Middle frontal gyrus (tissue), 1 donor: ENCODE results near the gene AFAP1.
A peak's percentile ranks its signal among the peaks of the same experiment; 100 is the strongest.

Experiments used
- DNase-seq: peaks from one replicate; pipeline ENCODE4 v3.0.0-alpha.2; 2015; ENCODE audit warnings: low spot score; ENCODE audit errors: extremely low spot score

AFAP1 gene, protein sequence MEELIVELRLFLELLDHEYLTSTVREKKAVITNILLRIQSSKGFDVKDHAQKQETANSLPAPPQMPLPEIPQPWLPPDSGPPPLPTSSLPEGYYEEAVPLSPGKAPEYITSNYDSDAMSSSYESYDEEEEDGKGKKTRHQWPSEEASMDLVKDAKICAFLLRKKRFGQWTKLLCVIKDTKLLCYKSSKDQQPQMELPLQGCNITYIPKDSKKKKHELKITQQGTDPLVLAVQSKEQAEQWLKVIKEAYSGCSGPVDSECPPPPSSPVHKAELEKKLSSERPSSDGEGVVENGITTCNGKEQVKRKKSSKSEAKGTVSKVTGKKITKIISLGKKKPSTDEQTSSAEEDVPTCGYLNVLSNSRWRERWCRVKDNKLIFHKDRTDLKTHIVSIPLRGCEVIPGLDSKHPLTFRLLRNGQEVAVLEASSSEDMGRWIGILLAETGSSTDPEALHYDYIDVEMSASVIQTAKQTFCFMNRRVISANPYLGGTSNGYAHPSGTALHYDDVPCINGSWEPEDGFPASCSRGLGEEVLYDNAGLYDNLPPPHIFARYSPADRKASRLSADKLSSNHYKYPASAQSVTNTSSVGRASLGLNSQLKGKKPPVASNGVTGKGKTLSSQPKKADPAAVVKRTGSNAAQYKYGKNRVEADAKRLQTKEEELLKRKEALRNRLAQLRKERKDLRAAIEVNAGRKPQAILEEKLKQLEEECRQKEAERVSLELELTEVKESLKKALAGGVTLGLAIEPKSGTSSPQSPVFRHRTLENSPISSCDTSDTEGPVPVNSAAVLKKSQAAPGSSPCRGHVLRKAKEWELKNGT

DNA sequence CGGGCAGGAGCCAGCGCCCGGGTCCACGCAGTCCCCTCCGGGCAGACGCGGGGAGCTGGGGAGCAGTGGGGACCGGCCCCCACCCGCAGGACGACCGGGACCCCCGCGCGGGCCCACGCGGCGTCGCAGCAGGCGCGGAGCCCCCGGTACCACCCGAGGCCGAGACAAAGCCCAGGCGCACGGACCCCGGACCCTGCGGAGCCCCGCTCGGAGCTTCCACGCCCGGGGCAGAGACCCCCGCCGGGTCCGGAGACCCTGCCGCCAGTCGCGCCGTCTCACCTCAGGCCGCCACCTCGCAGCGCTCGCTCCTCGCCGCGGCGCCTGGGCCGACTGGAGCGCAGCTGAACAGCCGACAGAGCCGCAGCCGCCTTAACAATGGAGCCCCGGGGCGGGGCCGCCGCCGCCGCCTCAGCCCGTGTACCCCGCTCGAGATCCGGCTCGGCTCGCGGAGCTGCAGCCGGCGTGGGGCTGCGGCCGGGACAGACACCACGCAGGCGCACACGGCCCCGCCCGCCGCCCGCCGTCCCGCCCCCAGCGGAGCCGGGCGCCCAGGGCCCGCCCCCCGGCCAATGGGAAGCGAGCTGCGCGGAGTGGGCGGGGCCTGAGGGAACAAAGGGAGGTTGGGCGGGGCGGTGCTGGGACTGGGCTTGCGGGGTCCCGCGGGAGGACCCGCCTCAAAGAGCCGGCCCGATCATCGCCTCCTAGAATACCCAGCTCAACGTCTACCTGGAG lies at the start of gene AFAP1:
TSS of gene AFAP1 (minus strand) at position 485 of the 732 bp plus-strand sequence. CDS start 67,783 bp downstream, outside the sequence.
- DNase-seq, result peak; percentile 85

DNA sequence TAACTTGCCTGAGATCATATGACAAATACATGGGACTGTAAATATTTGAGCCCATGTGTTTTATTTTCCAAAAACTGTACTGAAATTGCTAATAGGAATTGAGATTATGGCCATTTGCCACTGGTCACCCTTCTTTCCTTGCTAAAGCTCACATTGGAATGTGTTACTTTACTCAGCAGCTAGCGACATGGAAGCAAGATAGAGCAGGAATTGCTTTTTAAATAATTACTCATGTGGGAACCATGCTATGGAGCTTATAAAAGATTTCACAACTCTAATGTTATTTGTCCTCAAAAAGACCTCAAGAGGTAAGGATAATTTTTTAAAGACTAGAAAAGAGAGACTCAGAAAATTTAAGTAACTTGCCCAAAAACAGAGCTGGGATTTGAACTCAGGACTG lies 48.8 kb upstream of the AFAP1 start:
- no peak for DNase-seq

DNA sequence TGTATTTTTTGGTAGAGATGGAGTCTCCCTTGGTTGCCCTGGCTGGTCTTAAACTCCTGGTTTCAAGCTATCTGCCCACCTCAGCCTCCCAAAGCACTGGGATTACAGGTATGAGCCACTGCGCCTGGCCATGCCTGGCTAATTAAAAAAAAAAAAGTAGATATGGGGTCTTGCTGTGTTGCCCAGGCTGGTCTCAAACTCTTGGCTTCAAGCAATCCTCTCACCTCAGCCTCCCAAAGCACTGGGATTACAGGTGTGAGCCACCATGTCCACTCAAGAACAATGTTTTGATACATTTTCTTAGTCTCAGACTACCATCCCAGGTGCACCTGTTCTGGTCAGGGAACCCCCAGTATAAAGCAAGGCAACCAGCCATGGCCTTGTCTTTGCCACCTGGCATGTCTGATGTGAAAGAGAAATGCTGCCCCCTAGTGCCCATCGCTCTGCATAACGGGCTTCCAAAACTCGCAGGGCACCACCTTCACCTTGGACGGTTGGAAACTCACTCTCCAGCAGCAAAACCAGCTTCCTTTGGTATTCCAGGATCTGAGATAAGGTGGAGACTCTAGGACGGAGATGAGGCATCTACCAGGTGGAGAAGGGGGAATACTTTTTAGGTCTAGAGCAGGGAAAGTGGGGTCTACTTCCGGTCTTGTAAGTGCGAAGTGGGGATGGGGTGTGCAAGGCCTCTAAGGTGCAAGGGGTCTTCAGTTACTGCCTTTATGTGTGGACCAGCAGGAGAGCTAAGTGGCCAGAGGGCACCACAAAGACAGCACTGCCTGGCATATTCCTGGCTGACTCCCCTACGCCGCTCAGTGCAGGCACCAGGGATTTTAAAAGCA lies 47.7 kb upstream of the AFAP1 start:
- peak; percentile 39 for DNase-seq

DNA sequence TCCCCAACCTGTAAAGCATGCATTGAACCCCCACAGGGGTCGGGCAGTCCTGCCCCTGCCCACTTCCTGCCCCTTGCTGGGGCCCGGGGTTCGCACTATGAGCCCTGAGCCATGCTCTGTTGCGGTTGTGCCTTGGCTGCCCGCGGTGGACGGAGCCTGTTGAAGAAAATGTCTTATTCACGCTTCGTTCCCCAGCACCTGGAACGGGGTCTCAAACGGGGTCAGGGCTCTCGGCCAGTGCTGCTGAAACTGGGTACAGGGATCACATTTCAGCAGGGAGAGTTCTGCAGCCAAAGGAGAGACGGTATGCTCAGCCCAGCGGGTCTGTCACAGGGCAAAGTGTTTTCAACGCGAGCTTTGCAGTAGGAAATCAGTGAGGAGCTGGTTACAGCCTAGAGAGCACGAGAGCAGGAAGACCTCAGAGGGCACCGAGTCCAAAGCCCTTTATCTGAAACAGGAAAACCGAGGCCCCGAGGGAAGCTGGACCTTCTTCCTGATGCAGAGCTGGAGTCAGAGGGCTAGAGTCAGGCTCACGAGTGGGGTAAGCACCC lies 46.3 kb upstream of the AFAP1 start:
- no peak for DNase-seq

DNA sequence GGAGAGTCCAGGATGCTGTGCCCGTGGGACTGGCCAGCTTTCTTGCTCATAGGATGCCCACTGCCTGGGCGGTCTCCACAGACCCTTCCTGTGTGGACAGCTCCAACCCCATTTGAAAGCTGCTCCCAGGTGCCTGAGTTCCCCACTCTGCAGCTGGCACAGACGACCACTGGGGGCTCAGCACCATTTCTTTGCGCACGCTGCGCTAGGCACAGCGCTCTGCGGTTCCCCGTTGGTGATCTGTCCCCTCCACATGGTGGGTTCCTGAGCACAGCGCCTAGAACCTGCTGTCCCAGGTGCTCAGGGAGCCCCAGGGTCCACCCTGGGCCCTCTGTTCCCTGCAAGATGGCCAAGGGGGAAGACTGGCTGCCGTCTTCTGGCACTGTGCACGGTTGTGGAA lies 45.4 kb upstream of the AFAP1 start:
- DNase-seq, result no peak

DNA sequence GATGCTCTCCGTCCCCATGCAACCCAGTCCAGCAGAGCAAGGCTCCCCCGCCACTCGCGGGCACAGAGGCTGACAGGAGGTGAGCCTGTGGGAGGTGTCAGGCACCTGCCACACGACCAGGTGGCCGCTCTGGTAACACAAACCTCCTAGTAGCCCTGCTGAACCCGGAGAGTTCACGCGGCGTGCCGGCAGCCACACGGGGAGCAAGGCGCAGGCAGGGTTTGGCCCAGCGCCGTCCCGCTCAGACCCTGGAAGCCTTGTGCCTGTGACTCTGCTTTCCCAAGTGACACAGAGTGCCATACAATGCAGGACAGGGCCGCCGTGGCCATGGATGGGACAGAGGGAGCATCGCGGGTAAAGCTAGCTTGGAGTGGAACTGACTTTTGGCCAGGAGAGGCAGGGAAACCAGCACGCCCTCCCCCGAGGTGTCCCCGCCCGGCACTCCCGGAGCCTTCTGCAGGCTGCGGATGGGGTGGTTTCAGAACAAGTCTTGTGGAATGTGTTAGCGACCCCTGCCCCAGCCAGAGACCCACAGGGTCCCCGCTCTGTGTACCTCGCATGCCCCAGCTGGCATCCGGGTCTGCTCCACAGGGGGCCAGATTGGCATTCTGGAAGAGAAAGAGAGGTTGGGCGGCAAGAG lies 44.7 kb upstream of the AFAP1 start:
- no peak for DNase-seq

DNA sequence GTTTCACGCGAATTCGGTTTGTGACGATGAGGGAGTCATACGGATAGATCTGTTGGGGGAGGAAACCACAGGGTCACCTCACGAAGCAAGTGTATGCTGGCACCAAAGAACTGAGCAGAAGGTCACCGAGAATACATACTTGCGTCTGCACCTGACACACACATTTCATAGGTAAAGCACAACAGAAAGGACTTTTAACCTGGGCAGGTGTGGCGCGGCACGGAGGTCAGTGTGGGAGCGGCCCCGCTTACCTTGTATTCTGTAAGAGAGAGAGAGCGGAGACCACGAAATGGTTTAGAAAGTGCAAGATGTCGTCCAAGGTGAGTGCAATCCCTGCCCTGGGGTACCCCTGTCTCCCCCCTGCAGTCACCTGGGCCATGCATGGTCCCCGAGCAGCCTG lies 43.6 kb upstream of the AFAP1 start:
- no peak for DNase-seq

DNA sequence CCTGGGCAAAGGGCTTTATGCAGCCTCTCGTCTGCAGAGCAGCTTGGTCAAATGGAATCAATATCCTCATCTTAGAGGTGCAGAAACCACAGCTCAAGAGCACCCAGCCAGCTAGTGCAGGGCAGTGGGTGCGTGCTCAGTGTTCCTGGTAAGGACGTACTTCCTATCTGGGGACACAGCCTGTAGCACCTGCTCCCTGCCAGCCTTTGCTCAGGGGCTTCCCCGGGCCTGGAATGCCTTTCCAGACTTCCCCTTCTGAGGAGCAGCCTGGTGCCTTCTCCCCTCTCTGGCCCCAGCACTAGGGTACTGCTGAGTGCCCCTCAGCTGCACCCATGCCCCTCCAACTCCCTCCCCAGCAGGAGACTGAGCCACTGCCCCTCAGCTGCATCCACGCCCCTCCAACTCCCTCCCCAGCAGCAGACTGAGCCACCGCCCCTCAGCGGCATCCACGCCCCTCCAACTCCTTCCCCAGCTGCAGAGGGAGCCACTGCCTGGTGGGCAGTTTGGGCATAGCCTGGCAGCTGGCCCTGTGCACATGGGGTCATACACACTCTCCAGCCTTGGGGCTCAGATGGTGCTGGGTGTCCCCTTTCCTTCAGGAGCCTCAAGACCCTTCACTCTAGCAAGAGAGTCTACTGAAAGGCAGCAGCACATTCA lies 42.2 kb upstream of the AFAP1 start:
- DNase-seq, result no peak

DNA sequence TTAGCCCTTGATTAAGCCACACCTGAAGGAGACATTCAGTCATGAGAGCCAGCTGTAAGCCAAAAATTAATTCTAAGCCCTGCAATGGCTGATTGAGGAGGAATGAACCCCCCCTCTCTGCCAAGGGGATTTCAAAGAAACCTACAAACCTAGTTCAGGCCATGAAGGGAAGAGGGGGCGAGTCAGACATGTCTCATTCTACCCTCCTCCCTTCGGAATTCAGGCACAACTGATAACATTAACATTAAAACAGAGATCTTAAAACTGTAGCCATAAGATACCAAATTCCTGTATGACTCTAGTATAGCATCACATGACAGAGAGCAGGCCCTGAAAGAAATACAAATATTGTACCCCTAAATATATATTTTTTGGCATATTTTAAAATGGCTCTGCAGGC lies 40.4 kb upstream of the AFAP1 start:
- no peak for DNase-seq

DNA sequence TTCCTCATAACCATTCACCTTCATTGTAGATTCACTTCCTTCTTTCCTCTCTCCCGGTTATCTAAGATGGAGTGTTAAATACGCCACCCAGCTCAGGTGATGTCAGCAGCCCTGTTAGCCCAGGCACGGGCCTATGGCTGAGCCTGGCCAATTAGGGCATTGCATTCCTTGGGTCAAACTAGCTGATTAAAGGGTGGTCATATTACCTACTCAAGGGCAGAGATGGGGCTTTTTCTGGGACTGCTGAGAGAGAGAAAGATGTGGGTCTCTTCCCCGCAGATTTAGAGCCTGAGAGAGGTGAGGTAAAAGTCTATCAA lies 39.9 kb upstream of the AFAP1 start:
- DNase-seq, result no peak

DNA sequence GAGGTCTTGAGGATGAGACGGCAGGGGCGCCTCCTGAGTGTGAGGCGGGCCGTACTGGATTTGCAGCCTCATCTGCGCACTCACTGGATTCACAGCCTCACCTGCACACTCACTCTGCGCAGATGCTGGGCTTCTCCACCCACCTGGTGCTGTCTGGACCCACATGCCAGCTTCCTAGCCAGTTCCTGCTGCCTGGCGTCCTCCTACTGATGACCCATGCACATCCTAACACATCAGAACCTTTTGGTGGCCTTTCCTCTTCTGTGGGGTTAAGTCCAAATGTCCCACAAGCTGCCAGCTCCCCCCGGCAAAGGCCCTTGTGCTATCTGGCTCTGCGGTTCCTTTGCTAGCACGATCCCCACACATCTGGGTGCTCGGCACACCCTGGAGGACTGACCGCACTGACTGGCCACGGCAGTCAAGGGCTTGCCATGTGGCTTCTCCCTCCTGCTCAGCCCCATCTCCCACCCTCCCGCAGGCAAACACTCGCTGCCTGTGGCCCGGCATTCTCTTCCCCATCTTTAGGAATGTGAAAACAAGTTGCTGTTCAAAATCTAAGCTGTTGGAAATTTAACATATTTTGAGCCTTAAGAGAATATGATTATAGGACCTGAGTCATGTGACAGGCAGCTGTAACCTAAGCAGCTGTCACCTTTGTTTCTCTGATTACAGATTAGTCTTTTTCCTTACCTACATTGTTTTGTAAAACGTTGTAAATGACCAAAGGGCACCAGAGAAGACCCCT lies 39.4 kb upstream of the AFAP1 start:
- no peak for DNase-seq

DNA sequence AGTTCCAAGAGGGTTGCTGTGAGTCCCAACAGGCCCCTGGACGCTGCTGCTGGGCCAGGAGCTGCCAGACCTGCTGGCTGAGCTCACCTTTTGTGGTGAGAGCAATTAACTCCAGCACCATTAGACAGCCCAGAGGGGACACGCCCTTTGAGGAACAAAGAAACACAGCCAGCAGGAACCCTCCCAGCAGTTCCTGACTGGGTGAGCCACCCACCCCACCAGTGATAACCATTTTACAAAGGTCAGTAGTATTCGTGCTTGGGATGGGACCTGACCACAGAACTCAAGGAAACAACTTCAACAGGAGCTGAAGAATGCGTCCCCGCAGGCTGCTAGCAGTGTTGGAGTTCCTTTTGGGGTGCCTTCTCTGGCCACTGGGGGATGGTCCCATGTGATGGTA lies 38.8 kb upstream of the AFAP1 start:
- DNase-seq, result no peak

DNA sequence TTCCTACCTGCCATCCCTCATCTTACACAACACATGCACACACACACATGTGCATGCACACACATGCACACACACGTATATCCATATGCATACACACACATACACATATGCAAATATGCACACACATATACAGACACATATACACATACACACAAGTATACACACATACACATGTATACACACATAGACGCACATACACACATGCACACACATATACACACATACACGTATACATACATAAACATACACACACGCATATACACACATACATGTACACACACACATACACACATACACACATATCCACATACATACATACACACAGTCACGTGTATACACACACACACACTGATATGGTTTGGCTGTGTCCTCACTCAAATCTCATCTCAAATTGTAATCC lies 37.0 kb upstream of the AFAP1 start:
- no peak for DNase-seq

DNA sequence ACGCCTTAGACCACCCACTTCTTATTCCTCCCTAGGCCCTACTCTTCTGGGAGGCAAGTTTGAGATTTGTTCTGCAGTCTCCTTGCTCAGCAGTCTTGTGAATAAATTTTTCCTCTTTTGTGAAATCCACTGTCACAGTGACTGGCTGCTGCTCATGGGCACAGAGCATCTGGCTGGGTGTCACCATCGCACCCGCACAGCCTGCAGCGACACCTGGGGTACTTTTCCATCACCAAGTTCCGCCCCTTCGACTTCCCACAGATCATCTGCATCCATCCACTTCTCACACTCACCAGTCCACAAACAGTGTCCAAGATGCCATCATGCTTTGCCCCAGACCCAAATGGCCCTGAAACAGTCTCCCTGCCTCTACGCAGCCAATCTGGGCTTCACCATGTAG lies 36.4 kb upstream of the AFAP1 start:
- no peak for DNase-seq

DNA sequence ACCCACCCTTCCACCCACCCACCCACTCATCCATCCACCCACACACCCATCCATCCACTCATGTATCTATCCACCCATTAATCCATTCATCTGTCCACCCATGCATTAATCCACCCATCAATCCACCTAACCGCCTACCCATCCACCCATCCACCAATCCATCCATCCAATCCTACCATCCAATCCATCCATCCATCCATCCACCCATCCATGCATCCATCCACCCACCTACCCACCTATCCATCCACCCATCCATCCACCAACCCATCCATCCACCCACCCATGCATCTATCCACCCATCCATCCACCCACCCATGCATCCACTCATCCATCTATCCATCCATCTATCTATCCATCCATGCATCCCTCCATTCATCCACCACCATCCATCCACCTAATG lies 34.8 kb upstream of the AFAP1 start:
- DNase-seq, result no peak

DNA sequence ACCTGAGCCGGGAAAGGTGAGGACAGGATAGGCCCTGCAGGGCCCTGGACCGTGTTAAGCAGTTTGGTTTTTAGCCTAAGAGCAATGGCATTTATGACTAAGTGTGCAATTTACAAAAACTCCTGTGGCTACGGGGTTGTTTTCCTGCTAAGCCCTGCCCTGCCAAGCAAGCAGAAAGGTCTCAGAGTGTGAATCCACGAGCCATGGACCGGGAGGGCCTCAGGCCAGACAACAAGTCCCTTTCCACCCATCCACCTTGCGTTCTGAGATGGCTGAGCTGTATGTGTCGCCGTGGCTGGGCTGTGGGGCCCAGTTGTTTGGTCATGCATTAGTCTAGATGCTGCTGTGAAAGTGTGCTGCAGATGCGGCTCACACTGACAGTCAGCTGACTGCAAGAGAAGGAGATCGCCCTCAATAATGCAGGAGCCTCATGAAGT lies 33.9 kb upstream of the AFAP1 start:
- no peak for DNase-seq

DNA sequence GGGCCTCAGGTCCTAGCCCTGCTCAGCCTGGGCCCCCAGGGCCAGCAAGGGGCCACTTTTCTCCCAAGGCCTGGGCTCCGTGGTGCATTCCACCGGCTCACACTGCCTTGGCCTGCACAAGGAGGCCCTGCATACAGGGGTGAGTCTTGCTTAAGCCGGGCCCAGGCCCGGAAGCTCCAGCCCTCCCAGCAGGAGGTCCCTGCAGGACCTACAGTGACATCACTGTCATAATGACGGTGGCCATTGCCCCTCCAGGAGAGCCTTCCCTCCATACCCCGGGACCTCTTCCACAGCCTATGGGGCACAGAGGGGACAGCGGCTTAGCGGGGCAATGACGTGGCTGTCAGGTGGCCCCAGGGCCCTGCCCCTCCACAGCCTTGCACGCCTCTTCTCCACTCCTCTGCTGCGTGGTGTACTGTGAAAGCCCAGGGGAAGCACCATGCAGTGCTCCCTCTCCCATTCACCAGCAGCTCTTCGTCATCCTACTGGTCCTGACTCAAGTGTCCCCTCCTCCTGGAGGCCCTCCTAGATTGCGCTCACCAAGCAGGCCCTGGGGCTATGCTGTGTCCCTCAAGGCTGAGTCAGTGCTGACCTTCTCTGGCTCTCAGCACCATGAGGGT lies 32.3 kb upstream of the AFAP1 start:
- DNase-seq, result no peak

DNA sequence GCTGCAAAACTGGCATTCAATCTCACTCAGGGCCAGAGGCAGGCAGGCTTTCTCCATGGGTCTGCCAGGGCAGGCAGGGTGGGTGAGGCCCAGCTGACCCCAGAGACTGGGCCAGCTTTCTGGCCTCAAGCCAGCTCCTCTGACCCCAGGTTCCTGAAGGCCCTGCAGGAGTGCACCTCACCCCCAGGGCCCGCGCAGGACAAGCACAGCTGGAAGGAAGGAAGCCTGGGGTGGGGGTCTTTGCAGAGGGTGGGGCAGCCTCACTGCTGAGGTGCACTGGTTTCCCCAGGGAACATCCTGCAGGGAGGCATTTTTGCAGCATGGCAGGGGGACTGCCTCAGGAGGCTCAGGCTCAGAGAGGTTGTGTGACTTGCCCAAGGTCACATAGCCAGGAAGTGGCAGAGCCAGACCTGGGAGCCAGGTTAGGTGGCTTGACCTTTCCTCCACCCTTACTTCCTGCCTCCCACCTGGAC lies 31.5 kb upstream of the AFAP1 start:
- no peak for DNase-seq
